ENCODE data around the gene MELTF. TPM values are rescaled to one million over a fixed set of nuclear protein-coding genes. Genes with fewer than 3 reads are reported as not detected.
"Not testable (repeated sequence)": the region's sequence is repeated elsewhere in the genome, so short reads cannot be mapped to it uniquely, and the experiment has no call there.

The MELTF gene
- 1 to 10 TPM; 1.2 to 2.6 (median 1.6) TPM for total RNA-seq
- 1.1 TPM for total RNA-seq (2013)
- total RNA-seq, result 1.0 to 8.6 (median 1.9) reads per million in 29 experiments

- peak in 34 of 35 experiments; percentile 24 to 79 (median 58) for DNase-seq
- Histone ChIP-seq H3K9me3 (no peaks in the 10 kb centered on the region), H3K27me3 (replicated peaks in 1 of 2; ENCODE audit: control insufficient read depth in 2 of 2, extremely low read depth in 1 of 2, insufficient read depth in 2 of 2, low read length in 1 of 2) (peaks cover 0 to 29% of the 10 kb centered on the region in 2 experiments), H3K27ac (ENCODE audit: low read length) (no peak within 1 kb of the TSS), H3K36me3 (ENCODE audit: control insufficient read depth in 2 of 2, extremely low read depth in 1 of 2, insufficient read depth in 1 of 2, low read length in 1 of 2) (no peaks in the 10 kb centered on the region), H3K4me3 (ENCODE audit: control insufficient read depth in 1 of 2, extremely low read depth in 1 of 2, low read length in 1 of 2) (peak within 1 kb of the TSS; percentile 46 to 53), H3K4me1 (ENCODE audit: control insufficient read depth in 1 of 2, extremely low read depth in 1 of 2, insufficient read depth in 2 of 2, low read length in 2 of 2) (peaks cover 0 to 19% of the 10 kb centered on the region in 2 experiments)
- Mint-ChIP-seq H3K4me3 (peak within 1 kb of the TSS; percentile 71 to 74 (median 73)), H3K4me1 (peaks cover under 1 to 13% (median 4%) of the 10 kb centered on the region in 3 donors), H3K27ac (no peak within 1 kb of the TSS), H3K9me3 (no peaks in the 10 kb centered on the region), H3K36me3 (no peaks in the 10 kb centered on the region), H3K27me3 (no peaks in the 10 kb centered on the region)
- POLR2A ChIA-PET, result no interaction called here
- WGBS (ENCODE audit: insufficient coverage), result under 1% methylated on average over 51 of the region's 60 CpGs
- peak; percentile 86 to 92 (median 88) for ATAC-seq (replicated peaks in 1 of 4)
- CTCF ChIA-PET, result interaction anchor here (0.6 to 1.9 kb wide), 5 partner anchors 9 to 31 kb away, joined by 3 to 4 read pairs (median 4); no protein-coding TSS in a partner anchor
These were observed at the start of gene MELTF for GRCh38 chr3:197029511-197030167. TSS of gene MELTF (minus strand) at chr3:197029817. CDS start at chr3:197029702, 115 bp downstream.

- Histone ChIP-seq H3K27me3 (replicated peaks in 1 of 2; ENCODE audit: control insufficient read depth in 2 of 2, extremely low read depth in 1 of 2, insufficient read depth in 2 of 2, low read length in 1 of 2) (no peaks in the 10 kb centered on the region), H3K36me3 (ENCODE audit: control insufficient read depth in 2 of 2, extremely low read depth in 1 of 2, insufficient read depth in 1 of 2, low read length in 1 of 2) (no peaks in the 10 kb centered on the region), H3K4me1 (ENCODE audit: control insufficient read depth in 1 of 2, extremely low read depth in 1 of 2, insufficient read depth in 2 of 2, low read length in 2 of 2) (no peaks in the 10 kb centered on the region), H3K9me3 (no peaks in the 10 kb centered on the region), H3K27ac (ENCODE audit: low read length) (no peak overlapping the region), H3K4me3 (ENCODE audit: control insufficient read depth in 1 of 2, extremely low read depth in 1 of 2, low read length in 1 of 2) (no peak overlapping the region)
- CTCF ChIA-PET, result no interaction called here
- H3K4me1 Mint-ChIP-seq, result no peaks in the 10 kb centered on the region
- H3K36me3 Mint-ChIP-seq, result peaks cover 29% of the 10 kb centered on the region
- no peak overlapping the region for H3K4me3 Mint-ChIP-seq
- no peaks in the 10 kb centered on the region for H3K9me3 Mint-ChIP-seq
- no peak overlapping the region for H3K27ac Mint-ChIP-seq
- DNase-seq (no peak), ATAC-seq (replicated peaks in 1 of 4) (no peak)
- H3K27me3 Mint-ChIP-seq, result no peaks in the 10 kb centered on the region
- POLR2A ChIA-PET, result interaction anchor here in 1 of 2 donors (0.6 kb wide), 1 partner anchor 227 kb away, joined by 3 read pairs; no protein-coding TSS in a partner anchor
- no CpG with 5 or more reads among the region's 4 CpGs for WGBS (ENCODE audit: insufficient coverage)
These were observed 46.8 kb upstream of the MELTF start for GRCh38 chr3:197076415-197076814.

GRCh38 chr3:197068077-197068476, 38.5 kb upstream of the MELTF start:
- Histone ChIP-seq H3K27ac (ENCODE audit: low read length) (no peak overlapping the region), H3K4me1 (ENCODE audit: control insufficient read depth in 1 of 2, extremely low read depth in 1 of 2, insufficient read depth in 2 of 2, low read length in 2 of 2) (no peaks in the 10 kb centered on the region), H3K27me3 (replicated peaks in 1 of 2; ENCODE audit: control insufficient read depth in 2 of 2, extremely low read depth in 1 of 2, insufficient read depth in 2 of 2, low read length in 1 of 2) (no peaks in the 10 kb centered on the region), H3K36me3 (ENCODE audit: control insufficient read depth in 2 of 2, extremely low read depth in 1 of 2, insufficient read depth in 1 of 2, low read length in 1 of 2) (peaks cover 0 to 17% of the 10 kb centered on the region in 2 donors), H3K9me3 (no peaks in the 10 kb centered on the region), H3K4me3 (ENCODE audit: control insufficient read depth in 1 of 2, extremely low read depth in 1 of 2, low read length in 1 of 2) (no peak overlapping the region)
- Mint-ChIP-seq H3K9me3 (no peaks in the 10 kb centered on the region), H3K4me1 (no peaks in the 10 kb centered on the region), H3K4me3 (no peak overlapping the region), H3K27ac (no peak overlapping the region), H3K36me3 (peaks cover 21% of the 10 kb centered on the region), H3K27me3 (no peaks in the 10 kb centered on the region)
- WGBS (ENCODE audit: insufficient coverage), result no CpG with 5 or more reads among the region's 1 CpG
- ATAC-seq (replicated peaks in 1 of 4) (no peak), DNase-seq (no peak)
- CTCF ChIA-PET, result no interaction called here
- POLR2A ChIA-PET, result no interaction called here

GRCh38 chr3:197064771-197065170, 35.2 kb upstream of the MELTF start:
- Histone ChIP-seq H3K9me3 (no peaks in the 10 kb centered on the region), H3K27me3 (replicated peaks in 1 of 2; ENCODE audit: control insufficient read depth in 2 of 2, extremely low read depth in 1 of 2, insufficient read depth in 2 of 2, low read length in 1 of 2) (no peaks in the 10 kb centered on the region), H3K36me3 (ENCODE audit: control insufficient read depth in 2 of 2, extremely low read depth in 1 of 2, insufficient read depth in 1 of 2, low read length in 1 of 2) (peaks cover 0 to 28% of the 10 kb centered on the region in 2 donors), H3K4me1 (ENCODE audit: control insufficient read depth in 1 of 2, extremely low read depth in 1 of 2, insufficient read depth in 2 of 2, low read length in 2 of 2) (no peaks in the 10 kb centered on the region), H3K27ac (ENCODE audit: low read length) (no peak overlapping the region), H3K4me3 (ENCODE audit: control insufficient read depth in 1 of 2, extremely low read depth in 1 of 2, low read length in 1 of 2) (no peak overlapping the region)
- ChIA-PET CTCF (no interaction called here), POLR2A (no interaction called here)
- no peak for DNase-seq
- Mint-ChIP-seq H3K27ac (no peak overlapping the region), H3K27me3 (no peaks in the 10 kb centered on the region), H3K4me1 (no peaks in the 10 kb centered on the region), H3K4me3 (no peak overlapping the region), H3K9me3 (no peaks in the 10 kb centered on the region), H3K36me3 (peaks cover 28% of the 10 kb centered on the region)
- 100% methylated on average over 1 of the region's 1 CpG for WGBS (ENCODE audit: insufficient coverage)
- ATAC-seq (replicated peaks in 1 of 4), result no peak

GRCh38 chr3:197062446-197062845, 32.8 kb upstream of the MELTF start:
- ChIA-PET POLR2A (no interaction called here), CTCF (interaction anchor here in 1 of 2 donors (0.7 kb wide), 1 partner anchor 82 kb away, joined by 3 read pairs; no protein-coding TSS in a partner anchor)
- no peak overlapping the region for H3K27ac Mint-ChIP-seq
- Histone ChIP-seq H3K9me3 (no peaks in the 10 kb centered on the region), H3K36me3 (ENCODE audit: control insufficient read depth in 2 of 2, extremely low read depth in 1 of 2, insufficient read depth in 1 of 2, low read length in 1 of 2) (peaks cover 0 to 42% of the 10 kb centered on the region in 2 donors), H3K27me3 (replicated peaks in 1 of 2; ENCODE audit: control insufficient read depth in 2 of 2, extremely low read depth in 1 of 2, insufficient read depth in 2 of 2, low read length in 1 of 2) (no peaks in the 10 kb centered on the region), H3K27ac (ENCODE audit: low read length) (no peak overlapping the region), H3K4me1 (ENCODE audit: control insufficient read depth in 1 of 2, extremely low read depth in 1 of 2, insufficient read depth in 2 of 2, low read length in 2 of 2) (no peaks in the 10 kb centered on the region), H3K4me3 (ENCODE audit: control insufficient read depth in 1 of 2, extremely low read depth in 1 of 2, low read length in 1 of 2) (no peak overlapping the region)
- no peak overlapping the region for H3K4me3 Mint-ChIP-seq
- no peak for DNase-seq
- H3K9me3 Mint-ChIP-seq, result no peaks in the 10 kb centered on the region
- peaks cover 48% of the 10 kb centered on the region for H3K36me3 Mint-ChIP-seq
- no peaks in the 10 kb centered on the region for H3K4me1 Mint-ChIP-seq
- ATAC-seq (replicated peaks in 1 of 4), result no peak
- no peaks in the 10 kb centered on the region for H3K27me3 Mint-ChIP-seq
- no CpG with 5 or more reads among the region's 4 CpGs for WGBS (ENCODE audit: insufficient coverage)

- H3K27me3 ChIP-seq (replicated peaks in 1 of 2; ENCODE audit: control insufficient read depth in 2 of 2, extremely low read depth in 1 of 2, insufficient read depth in 2 of 2, low read length in 1 of 2); H3K4me3 ChIP-seq (ENCODE audit: control insufficient read depth in 1 of 2, extremely low read depth in 1 of 2, low read length in 1 of 2); H3K4me1 Mint-ChIP-seq; H3K27me3 Mint-ChIP-seq; ATAC-seq (replicated peaks in 1 of 4); H3K9me3 ChIP-seq; H3K9me3 Mint-ChIP-seq; H3K4me1 ChIP-seq (ENCODE audit: control insufficient read depth in 1 of 2, extremely low read depth in 1 of 2, insufficient read depth in 2 of 2, low read length in 2 of 2); H3K4me3 Mint-ChIP-seq; POLR2A ChIA-PET; H3K27ac Mint-ChIP-seq; H3K27ac ChIP-seq (ENCODE audit: low read length); DNase-seq: not testable (repeated sequence)
- CTCF ChIA-PET, result interaction anchor here in 1 of 2 donors (0.7 kb wide), 1 partner anchor 9 kb away, joined by 3 read pairs; no protein-coding TSS in a partner anchor
- H3K36me3 Mint-ChIP-seq, result peaks cover 51% of the 10 kb centered on the region
- no CpG with 5 or more reads among the region's 6 CpGs for WGBS (ENCODE audit: insufficient coverage)
- H3K36me3 ChIP-seq (ENCODE audit: control insufficient read depth in 2 of 2, extremely low read depth in 1 of 2, insufficient read depth in 1 of 2, low read length in 1 of 2), result peaks cover 16 to 18% of the 10 kb centered on the region in 2 donors
These were observed 22.0 kb upstream of the MELTF start for GRCh38 chr3:197051637-197052036.
